OCI-LY1 (cell line): ENCODE measurements around the gene CHGA.

Experiments
- EZH2 ChIP-seq: fragments of 200-600 bp; sonication (generic), shearing (Covaris generic); IDR thresholded peaks from 2 replicates; pipeline ENCODE4 v1.8.0; 2017; ENCODE audit warnings: borderline replicate concordance, mixed run types, mild to moderate bottlenecking, antibody characterized with exemption, low read length, moderate library complexity, mixed read lengths
- TF ChIP-seq, protein P1 (sequence below): fragments of 200-600 bp; sonication (generic), shearing (Covaris generic); IDR thresholded peaks from 2 replicates; pipeline ENCODE4 v1.5.1; 2017; ENCODE audit warnings: mild to moderate bottlenecking, antibody characterized with exemption, low read length, moderate library complexity, mixed read lengths

DNA sequence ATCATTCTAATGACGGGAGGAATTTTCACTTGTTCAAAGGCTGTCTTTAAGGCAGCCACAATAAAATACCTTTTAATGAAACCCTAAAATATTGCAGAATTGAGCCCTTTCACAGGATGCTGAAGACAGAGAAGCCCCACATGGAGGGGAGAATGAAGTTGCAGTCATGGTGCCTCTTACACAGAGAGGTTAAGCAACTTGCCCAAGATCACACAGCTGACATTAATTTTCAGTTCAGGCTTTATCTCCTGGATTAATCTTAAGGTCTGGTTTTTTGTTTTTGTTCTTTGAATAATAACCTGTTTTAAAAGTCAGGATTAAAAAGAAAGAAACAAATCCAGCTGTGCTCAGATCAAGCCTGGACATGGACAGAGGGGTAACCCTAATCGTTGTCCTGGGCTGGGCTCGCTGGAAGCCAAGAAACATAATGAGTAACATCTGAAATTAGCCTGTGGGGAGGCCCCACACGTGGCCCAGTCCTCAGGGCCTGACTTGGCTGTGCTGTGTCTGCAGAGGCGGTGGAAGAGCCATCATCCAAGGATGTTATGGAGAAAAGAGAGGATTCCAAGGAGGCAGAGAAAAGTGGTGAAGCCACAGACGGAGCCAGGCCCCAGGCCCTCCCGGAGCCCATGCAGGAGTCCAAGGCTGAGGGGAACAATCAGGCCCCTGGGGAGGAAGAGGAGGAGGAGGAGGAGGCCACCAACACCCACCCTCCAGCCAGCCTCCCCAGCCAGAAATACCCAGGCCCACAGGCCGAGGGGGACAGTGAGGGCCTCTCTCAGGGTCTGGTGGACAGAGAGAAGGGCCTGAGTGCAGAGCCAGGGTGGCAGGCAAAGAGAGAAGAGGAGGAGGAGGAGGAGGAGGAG lies 8.0 kb downstream of the CHGA start:
- TF ChIP-seq, protein P1, sequence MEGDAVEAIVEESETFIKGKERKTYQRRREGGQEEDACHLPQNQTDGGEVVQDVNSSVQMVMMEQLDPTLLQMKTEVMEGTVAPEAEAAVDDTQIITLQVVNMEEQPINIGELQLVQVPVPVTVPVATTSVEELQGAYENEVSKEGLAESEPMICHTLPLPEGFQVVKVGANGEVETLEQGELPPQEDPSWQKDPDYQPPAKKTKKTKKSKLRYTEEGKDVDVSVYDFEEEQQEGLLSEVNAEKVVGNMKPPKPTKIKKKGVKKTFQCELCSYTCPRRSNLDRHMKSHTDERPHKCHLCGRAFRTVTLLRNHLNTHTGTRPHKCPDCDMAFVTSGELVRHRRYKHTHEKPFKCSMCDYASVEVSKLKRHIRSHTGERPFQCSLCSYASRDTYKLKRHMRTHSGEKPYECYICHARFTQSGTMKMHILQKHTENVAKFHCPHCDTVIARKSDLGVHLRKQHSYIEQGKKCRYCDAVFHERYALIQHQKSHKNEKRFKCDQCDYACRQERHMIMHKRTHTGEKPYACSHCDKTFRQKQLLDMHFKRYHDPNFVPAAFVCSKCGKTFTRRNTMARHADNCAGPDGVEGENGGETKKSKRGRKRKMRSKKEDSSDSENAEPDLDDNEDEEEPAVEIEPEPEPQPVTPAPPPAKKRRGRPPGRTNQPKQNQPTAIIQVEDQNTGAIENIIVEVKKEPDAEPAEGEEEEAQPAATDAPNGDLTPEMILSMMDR: no peak
- no peak for TF ChIP-seq EZH2
